GM12875 (cell line): ENCODE data around the gene IQCE.

ENCODE experiments used
- H3K4me3 ChIP-seq: one replicate; pipeline ENCODE4 v1.5.1; 2011; ENCODE audit warnings: low read depth, low read length, control low read depth
- TF ChIP-seq, protein P1 (sequence below): IDR thresholded peaks from 2 replicates; pipeline ENCODE4 v1.5.1; 2011; ENCODE audit warnings: low read depth, mild to moderate bottlenecking, control low read depth, inconsistent platforms, low read length, moderate library complexity, borderline replicate concordance; ENCODE audit not compliant: insufficient read depth

IQCE gene

DNA sequence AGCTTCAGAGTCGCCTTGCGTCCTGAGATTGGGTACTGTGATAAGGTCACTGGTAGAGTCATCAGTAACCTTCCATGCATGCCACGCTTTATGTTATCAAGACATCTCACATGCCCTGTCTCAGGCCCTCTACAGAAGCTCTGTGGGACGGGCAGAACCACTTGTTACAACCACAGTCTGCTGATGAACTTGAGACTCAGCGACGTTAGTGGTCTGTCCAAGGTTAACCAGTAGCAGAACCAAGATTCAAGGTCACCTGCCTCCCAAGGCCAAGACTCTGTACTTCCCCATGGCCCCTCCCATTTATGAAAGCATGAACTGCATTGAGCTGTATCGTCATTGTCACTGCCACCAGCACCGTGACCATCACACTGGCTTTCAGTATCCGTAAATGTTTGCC, 15.0 kb downstream of the IQCE start:
- TF ChIP-seq, protein P1, sequence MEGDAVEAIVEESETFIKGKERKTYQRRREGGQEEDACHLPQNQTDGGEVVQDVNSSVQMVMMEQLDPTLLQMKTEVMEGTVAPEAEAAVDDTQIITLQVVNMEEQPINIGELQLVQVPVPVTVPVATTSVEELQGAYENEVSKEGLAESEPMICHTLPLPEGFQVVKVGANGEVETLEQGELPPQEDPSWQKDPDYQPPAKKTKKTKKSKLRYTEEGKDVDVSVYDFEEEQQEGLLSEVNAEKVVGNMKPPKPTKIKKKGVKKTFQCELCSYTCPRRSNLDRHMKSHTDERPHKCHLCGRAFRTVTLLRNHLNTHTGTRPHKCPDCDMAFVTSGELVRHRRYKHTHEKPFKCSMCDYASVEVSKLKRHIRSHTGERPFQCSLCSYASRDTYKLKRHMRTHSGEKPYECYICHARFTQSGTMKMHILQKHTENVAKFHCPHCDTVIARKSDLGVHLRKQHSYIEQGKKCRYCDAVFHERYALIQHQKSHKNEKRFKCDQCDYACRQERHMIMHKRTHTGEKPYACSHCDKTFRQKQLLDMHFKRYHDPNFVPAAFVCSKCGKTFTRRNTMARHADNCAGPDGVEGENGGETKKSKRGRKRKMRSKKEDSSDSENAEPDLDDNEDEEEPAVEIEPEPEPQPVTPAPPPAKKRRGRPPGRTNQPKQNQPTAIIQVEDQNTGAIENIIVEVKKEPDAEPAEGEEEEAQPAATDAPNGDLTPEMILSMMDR = no peak

DNA sequence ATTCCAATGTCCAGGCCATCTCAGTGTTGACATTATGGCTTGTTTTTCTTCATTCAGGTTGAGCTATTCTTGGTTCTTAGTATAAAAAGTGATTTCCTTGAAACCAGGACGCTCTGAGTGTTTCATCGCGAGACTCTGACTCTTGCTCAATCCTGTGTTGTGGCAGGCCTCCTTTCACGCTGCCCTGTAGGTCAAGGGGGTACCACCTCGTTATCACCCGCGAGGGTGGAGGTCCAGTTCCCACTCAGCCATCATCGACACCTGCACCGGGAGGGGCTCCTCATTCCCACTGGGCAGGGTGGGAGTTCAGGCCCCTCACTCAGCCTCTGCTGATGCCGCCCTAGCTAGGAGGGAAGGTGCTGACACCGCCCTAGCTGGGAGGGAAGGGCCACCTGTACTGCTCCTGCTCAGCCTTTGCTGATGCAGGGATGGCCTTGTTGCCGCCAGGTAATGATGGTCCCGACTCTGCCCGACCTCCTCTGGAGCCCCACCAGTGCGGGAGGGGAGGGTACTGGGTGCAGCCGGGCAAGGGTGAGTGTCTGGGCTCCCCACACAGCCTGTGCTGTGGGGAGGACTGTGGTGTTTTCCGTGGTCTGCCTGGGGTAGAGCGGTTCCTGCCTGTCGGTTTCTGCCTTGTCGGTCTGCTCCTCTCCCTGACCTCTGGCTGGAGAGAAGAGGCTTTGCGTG, 16.4 kb downstream of the IQCE start:
- H3K4me3 ChIP-seq = no peak overlapping the region
- TF ChIP-seq, protein P1 = no peak

More for the DNA sequence above, 15.0 kb downstream of the IQCE start:
- no peak overlapping the region for H3K4me3 ChIP-seq

DNA sequence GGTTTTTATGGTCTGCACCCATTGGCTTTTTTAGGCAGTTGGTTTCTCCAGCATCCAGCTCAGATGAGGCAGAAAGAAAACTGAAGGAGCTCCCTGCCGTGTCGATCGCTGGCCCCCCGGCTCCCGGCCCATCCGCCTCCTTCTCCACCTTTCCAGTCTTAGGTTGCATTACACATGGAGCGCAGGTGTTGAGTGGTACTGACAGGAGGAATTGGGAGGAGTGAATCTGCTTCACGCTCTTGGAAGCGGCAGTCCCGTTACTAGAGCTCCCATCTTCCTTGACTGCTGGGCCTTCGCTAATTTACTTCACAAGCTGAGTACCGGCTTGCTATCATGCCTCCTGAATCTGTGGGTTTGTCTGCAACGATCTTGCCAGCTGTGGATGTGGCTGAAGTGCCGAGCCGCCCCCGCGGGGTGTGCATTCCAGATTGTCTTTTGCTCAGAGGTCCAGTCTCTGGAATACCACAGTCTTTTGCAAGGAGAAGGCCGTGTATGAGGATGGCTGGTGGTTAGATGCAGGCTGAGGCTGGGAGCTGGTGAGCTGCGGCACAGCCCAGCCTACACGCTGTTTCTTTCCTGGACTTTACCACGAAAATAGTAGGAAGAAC, 17.1 kb downstream of the IQCE start:
- TF ChIP-seq, protein P1 = no peak
- H3K4me3 ChIP-seq = no peak overlapping the region

DNA sequence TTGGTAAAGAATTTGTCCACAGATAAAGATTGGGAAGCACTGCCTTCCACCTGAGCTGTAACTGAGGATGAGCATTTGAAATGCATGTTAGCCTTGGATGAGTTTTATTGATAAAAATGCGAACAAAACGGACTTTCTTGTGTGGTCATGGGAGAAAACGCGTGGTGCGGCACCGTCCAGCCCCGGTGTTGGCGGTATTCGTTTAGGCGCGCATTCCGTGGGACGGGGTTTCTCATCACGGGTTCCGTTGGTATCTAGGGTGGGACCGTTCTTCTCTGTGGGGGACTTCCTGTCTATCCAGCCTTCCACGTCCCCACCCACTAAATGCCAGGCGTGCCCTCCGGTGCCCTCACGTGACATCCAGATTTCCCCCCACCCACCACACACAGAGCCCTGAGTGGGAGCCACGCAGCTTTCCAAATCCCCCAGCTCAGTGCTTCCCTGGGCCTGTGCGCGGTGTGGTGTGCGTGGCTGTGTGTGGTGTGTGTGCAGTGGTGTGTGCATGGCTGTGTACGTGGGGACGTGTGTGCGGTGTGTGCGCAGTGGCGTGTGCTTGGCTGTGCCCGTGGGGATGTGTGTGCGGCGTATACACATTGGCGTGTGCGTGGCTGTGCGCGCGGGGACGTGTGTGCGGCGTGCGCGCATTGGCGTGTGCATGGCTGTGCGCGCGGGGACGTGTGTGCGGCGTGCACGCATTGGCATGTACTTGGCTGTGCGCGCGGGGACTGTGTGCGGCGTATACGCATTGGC, 18.1 kb downstream of the IQCE start:
- TF ChIP-seq, protein P1 = no peak
- H3K4me3 ChIP-seq = no peak overlapping the region

DNA sequence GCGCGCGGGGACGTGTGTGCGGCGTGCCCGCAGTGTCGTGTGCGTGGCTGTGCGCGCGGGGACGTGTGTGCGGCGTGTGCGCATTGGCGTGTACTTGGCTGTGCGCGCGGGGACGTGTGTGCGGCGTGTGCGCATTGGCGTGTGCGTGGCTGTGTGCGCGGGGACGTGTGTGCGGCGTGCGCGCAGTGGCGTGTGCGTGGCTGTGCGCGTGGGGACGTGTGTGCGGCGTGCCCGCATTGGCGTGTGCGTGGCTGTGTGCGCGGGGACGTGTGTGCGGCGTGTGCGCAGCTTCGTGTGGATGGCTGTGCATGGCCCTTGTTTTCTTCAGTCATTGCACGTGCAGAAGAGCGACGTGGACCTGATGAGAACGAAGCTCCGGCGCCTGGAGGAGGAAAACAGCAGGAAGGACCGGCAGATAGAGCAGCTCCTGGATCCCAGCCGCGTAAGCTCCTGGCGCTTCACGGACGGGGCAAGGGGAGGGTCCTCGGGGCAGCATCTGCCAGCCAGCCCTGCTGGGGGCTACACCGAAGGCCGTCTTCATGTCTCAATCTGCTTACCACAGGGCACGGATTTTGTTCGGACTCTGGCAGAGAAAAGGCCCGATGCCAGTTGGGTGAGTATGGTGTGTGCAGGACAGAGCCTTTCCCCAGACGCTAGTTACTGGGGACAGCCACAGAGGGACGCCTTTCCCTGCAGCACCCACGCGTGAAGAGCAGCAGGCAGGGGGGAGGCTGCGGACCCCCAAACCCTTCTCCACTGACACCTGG, 19.3 kb downstream of the IQCE start:
- H3K4me3 ChIP-seq = no peak overlapping the region
- TF ChIP-seq, protein P1 = no peak

DNA sequence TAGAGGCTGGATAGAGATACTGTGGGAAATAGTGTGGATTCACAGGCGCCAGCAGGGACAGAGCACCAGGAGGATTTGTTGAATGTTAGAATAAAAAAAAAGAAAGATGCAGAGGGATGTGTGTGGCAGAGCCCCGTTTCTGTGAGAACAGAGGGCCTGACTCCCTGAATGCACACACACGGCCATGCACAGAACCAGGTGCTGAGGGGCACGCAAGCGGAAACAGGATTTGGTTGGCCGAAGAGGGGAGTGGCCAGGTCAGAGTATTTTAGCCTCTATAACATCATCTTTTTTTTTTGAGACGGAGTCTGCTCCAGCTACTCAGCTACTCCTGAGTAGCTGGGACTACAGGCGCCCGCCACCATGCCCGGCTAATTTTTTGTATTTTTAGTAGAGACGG, 21.9 kb downstream of the IQCE start:
- no peak overlapping the region for H3K4me3 ChIP-seq
- TF ChIP-seq, protein P1 = no peak
